A549 (cell line): ENCODE results near the gene POC1A.

Source experiments
- CEBPB ChIP-seq, 2 experiments: fragments of >200 bp in 1 of 2; sonication (Bioruptor Twin) in 1 of 2; formaldehyde crosslinking in 1 of 2; IDR thresholded peaks; 2 replicates each; pipeline ENCODE4 v1.6.1; 2012 to 2016
- ESRRA ChIP-seq: fragments of 150-350 bp; IDR thresholded peaks from 2 replicates; pipeline ENCODE4 v1.6.1; 2014; ENCODE audit warnings: mild to moderate bottlenecking, low read length, borderline replicate concordance
- TF ChIP-seq, protein P1 (sequence below): fragments of >200 bp; sonication (Bioruptor Twin); formaldehyde crosslinking; IDR thresholded peaks from 3 replicates; pipeline ENCODE4 v1.5.1; 2016

DNA sequence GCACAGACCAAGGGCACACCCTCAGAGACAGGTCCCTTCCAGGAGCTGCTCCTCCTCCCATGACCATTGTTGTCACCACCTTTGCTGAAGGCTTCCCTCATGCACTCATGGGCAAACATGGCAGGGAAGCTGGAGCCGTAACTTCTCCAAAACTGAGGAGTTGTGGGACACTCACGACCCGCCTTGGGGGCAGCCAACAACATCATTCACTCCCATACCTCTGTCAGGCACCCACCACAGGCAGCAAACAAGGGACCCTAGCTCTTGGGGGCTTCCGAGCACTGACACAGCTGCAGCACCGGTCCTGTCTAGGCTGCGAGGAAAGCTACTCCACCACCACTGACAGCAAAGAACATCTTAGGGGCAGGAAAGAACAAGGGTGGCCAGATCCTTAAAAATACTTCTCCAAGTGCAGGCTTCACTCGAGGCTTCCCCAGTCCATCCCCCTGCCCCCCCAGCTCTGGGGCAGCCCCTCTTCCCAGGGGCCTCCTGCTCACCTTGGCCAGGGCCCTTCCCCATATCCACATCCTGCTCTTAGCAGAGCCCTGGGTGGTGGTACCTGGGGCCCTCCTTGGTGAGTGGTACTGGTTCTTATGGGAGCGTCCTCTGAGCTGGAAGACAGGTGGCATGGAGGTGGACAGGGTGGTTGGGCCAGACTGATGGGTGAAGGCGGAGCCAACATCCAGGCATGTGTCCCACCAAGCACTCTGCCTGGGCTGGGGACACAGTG lies 69.8 kb downstream of the POC1A start:
- TF ChIP-seq, protein P1, sequence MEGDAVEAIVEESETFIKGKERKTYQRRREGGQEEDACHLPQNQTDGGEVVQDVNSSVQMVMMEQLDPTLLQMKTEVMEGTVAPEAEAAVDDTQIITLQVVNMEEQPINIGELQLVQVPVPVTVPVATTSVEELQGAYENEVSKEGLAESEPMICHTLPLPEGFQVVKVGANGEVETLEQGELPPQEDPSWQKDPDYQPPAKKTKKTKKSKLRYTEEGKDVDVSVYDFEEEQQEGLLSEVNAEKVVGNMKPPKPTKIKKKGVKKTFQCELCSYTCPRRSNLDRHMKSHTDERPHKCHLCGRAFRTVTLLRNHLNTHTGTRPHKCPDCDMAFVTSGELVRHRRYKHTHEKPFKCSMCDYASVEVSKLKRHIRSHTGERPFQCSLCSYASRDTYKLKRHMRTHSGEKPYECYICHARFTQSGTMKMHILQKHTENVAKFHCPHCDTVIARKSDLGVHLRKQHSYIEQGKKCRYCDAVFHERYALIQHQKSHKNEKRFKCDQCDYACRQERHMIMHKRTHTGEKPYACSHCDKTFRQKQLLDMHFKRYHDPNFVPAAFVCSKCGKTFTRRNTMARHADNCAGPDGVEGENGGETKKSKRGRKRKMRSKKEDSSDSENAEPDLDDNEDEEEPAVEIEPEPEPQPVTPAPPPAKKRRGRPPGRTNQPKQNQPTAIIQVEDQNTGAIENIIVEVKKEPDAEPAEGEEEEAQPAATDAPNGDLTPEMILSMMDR, result no peak
- no peak for TF ChIP-seq CEBPB (IDR thresholded peaks at IDR 0.05)
- TF ChIP-seq ESRRA, result no peak
